Neutrophil (primary cell): ENCODE data around the gene HOMEZ.

Experiments used
- H3K27ac ChIP-seq: fragments of 200-600 bp; sonication (generic); 2 replicates; pipeline ENCODE4 v1.5.1; 2016; ENCODE audit warnings: mild to moderate bottlenecking, moderate library complexity
- H3K27me3 ChIP-seq: fragments of 200-600 bp; sonication (generic); 2 replicates; pipeline ENCODE4 v1.6.0; 2016; ENCODE audit warnings: mild to moderate bottlenecking
- H3K36me3 ChIP-seq: fragments of 200-600 bp; sonication (generic); 2 replicates; pipeline ENCODE4 v1.5.1; 2017
- H3K4me1 ChIP-seq, 2 experiments: fragments of 200-600 bp in 1 of 2; sonication (generic) in 1 of 2; 1 replicate in 1 of 2; 2 replicates in 1 of 2; pipeline versions ENCODE4 v1.5.1 to v1.6.1; 2013 to 2016; ENCODE audit warnings: low read depth in 1 of 2, low read length in 1 of 2, mild to moderate bottlenecking in 1 of 2, moderate library complexity in 1 of 2; ENCODE audit not compliant: control insufficient read depth in 1 of 2, insufficient read depth in 1 of 2
- H3K4me3 ChIP-seq, 2 experiments: fragments of 200-600 bp in 1 of 2; sonication (generic) in 1 of 2; 1 replicate in 1 of 2; 2 replicates in 1 of 2; pipeline ENCODE4 v1.5.1; 2013 to 2016; ENCODE audit warnings: low read depth in 1 of 2, low read length in 1 of 2, mild to moderate bottlenecking in 1 of 2, moderate library complexity in 1 of 2
- H3K9me3 ChIP-seq: fragments of 200-600 bp; sonication (generic); 2 replicates; pipeline ENCODE4 v1.5.1; 2016
- CTCF ChIP-seq: fragments of 200-600 bp; sonication (generic); IDR thresholded peaks from 2 replicates; pipeline ENCODE4 v1.5.1; 2016; ENCODE audit warnings: antibody characterized with exemption

Gene HOMEZ

GRCh38 chr14:23320584-23321571, 34.9 kb upstream of the HOMEZ start, which contains the start of gene PABPN1:
TSS of gene PABPN1 (plus strand) at chr14:23321457. CDS start at chr14:23321470, 13 bp downstream.
- peak within 1 kb of the TSS; percentile 94 for H3K27ac ChIP-seq
- peak; percentile 27 for TF ChIP-seq CTCF
- no peaks in the 10 kb centered on the region for H3K9me3 ChIP-seq

GRCh38 chr14:23319746-23320583, 34.0 kb upstream of the HOMEZ start:
- Histone ChIP-seq H3K27me3 (no peaks in the 10 kb centered on the region), H3K36me3 (peaks cover 24% of the 10 kb centered on the region), H3K9me3 (no peaks in the 10 kb centered on the region), H3K4me1 (peaks cover 24 to 25% of the 10 kb centered on the region in 2 experiments), H3K27ac (peak overlapping the region; percentile 94), H3K4me3 (peak overlapping the region; percentile 74 to 97)
- no peak for TF ChIP-seq CTCF

More at GRCh38 chr14:23320584-23321571, 34.9 kb upstream of the HOMEZ start, which contains the start of gene PABPN1:
- peaks cover 24 to 25% of the 10 kb centered on the region in 2 experiments for H3K4me1 ChIP-seq
- H3K4me3 ChIP-seq = peak within 1 kb of the TSS; percentile 74 to 97
- peaks cover 31% of the 10 kb centered on the region for H3K36me3 ChIP-seq
- H3K27me3 ChIP-seq = no peaks in the 10 kb centered on the region

- no peak for TF ChIP-seq CTCF
- no peaks in the 10 kb centered on the region for H3K36me3 ChIP-seq
Measured at GRCh38 chr14:23316300-23316699, 30.4 kb upstream of the HOMEZ start.

GRCh38 chr14:23310546-23310945, 24.6 kb upstream of the HOMEZ start:
- Histone ChIP-seq H3K27ac (no peak overlapping the region), H3K27me3 (no peaks in the 10 kb centered on the region), H3K4me1 (peaks cover 20 to 22% of the 10 kb centered on the region in 2 experiments), H3K9me3 (no peaks in the 10 kb centered on the region), H3K36me3 (peaks cover 8% of the 10 kb centered on the region), H3K4me3 (no peak overlapping the region)
- TF ChIP-seq CTCF = no peak

More at GRCh38 chr14:23316300-23316699, 30.4 kb upstream of the HOMEZ start:
- H3K27ac ChIP-seq = no peak overlapping the region
- peaks cover 8 to 9% of the 10 kb centered on the region in 2 experiments for H3K4me1 ChIP-seq
- no peak overlapping the region for H3K4me3 ChIP-seq
- no peaks in the 10 kb centered on the region for H3K9me3 ChIP-seq
- no peaks in the 10 kb centered on the region for H3K27me3 ChIP-seq

- Histone ChIP-seq H3K9me3 (no peaks in the 10 kb centered on the region), H3K27ac (no peak overlapping the region), H3K4me3 (no peak overlapping the region), H3K36me3 (peaks cover 8% of the 10 kb centered on the region), H3K4me1 (peaks cover 20 to 23% of the 10 kb centered on the region in 2 experiments), H3K27me3 (no peaks in the 10 kb centered on the region)
- TF ChIP-seq CTCF = no peak
Measured at GRCh38 chr14:23308721-23309445, 23.0 kb upstream of the HOMEZ start.
